Activated T-helper 17 cell treated with anti-CD3 and anti-CD28 coated beads, Interleukin-2, amount 50 U/mL, for 72 hours (primary cell): ENCODE results near the gene ZNF594. TPM values are rescaled to one million over a fixed set of nuclear protein-coding genes. Genes with fewer than 3 reads are reported as not detected.
"Not testable (repeated sequence)": the region's sequence is repeated elsewhere in the genome, so short reads cannot be mapped to it uniquely, and the experiment has no call there.

Source experiments
- ATAC-seq: fragments of 150-1000 bp; cut with Tn5 transposase; replicated peaks from 2 replicates; pipeline ENCODE4 v1.10.0; 2021; ENCODE audit warnings: mild to moderate bottlenecking, moderate library complexity
- H3K27ac Mint-ChIP-seq: one replicate; pipeline ENCODE4 v1.8.0; 2022; ENCODE audit warnings: mixed read lengths
- H3K27me3 Mint-ChIP-seq: one replicate; pipeline ENCODE4 v1.8.0; 2022; ENCODE audit warnings: mixed read lengths
- H3K36me3 Mint-ChIP-seq: one replicate; pipeline ENCODE4 v1.8.0; 2022; ENCODE audit warnings: low read depth, mild to moderate bottlenecking, mixed read lengths
- H3K4me1 Mint-ChIP-seq: one replicate; pipeline ENCODE4 v1.8.0; 2022; ENCODE audit warnings: mixed read lengths
- H3K4me3 Mint-ChIP-seq: one replicate; pipeline ENCODE4 v1.8.0; 2022; ENCODE audit warnings: mild to moderate bottlenecking, mixed read lengths
- H3K9me3 Mint-ChIP-seq: one replicate; pipeline ENCODE4 v1.8.0; 2022; ENCODE audit warnings: mixed read lengths
- total RNA-seq, 2 donors: library from RNA; stranded (reverse); gene quantifications; one replicate each; pipeline ENCODE4 v1.2.3, GENCODE V29; 2022

ZNF594 gene
- 1 to 10 TPM; 4.7 to 6.3 TPM for total RNA-seq

DNA sequence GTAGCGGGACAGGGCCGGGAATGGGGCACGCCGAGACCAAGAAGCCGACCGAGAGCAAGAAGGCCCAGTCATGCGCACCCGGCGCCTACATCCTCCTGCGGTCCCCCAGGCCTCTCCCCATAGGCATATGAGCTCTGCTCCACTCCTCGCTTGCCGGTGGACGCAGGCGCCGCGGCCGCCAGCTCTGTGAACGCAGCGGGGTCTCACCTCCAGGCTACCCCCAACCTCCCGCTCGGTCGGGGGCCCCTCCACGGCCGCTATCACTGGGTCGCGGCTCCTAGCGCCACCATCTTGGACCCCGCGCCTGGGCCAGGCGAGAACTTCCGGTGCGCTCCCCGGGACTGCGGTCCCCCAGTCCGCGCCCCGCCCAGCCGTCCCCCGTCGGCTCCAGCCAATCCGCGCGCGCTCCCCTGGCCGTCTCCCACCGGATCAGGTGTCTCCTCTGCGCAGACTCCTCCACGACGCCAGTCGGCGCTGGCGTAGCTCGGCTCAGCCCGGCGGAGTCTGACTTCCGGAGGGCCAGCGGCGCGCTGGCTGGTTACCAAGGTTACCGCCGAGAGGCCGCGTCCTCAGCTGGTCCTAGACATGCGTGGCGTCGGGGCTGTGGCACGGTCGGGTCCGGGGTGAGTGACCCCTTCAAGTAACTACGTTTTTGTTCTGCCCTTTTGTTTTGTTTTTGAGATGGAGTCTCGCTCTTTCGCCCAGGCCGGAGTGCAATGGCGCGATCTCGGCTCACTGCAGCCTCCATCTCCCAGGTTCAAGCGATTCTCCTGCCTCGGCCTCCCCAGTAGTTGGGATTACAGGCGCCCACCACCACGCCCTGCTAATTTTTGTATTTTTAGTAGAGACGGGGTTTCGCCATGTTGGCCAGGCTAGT, at the start of gene ZNF594:
ZNF594 (minus strand) TSS at position 328 of the 877 bp plus-strand sequence. CDS start 7,612 bp downstream, outside the sequence.
- Mint-ChIP-seq H3K27ac (peak within 1 kb of the TSS; percentile 90), H3K9me3 (peaks cover 10% of the 10 kb centered on the region), H3K4me3 (peak within 1 kb of the TSS; percentile 93), H3K27me3 (no peaks in the 10 kb centered on the region), H3K36me3 (peaks cover 42% of the 10 kb centered on the region), H3K4me1 (peaks cover 22% of the 10 kb centered on the region)
- peak; percentile 100 for ATAC-seq

DNA sequence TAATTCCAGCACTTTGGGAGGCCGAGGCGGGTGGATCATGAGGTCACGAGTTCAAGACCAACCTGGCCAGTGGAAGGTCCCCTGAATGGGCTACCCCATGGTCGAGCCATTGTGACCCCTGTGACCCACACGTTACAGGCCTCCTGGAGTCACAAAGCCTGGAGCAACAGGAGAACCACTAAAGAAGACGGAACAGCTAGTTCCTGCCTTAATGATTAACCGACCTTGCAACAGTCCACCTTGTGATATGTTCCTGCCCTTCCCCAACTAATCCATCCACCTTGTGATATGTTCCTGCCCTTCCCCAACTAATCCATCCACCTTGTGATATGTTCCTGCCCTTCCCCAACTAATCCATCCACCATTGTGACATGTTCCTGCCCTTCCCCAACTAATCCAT, 48.1 kb upstream of the ZNF594 start:
- H3K4me3 Mint-ChIP-seq, H3K9me3 Mint-ChIP-seq, ATAC-seq, H3K4me1 Mint-ChIP-seq, H3K27ac Mint-ChIP-seq, H3K36me3 Mint-ChIP-seq, H3K27me3 Mint-ChIP-seq: not testable (repeated sequence)

DNA sequence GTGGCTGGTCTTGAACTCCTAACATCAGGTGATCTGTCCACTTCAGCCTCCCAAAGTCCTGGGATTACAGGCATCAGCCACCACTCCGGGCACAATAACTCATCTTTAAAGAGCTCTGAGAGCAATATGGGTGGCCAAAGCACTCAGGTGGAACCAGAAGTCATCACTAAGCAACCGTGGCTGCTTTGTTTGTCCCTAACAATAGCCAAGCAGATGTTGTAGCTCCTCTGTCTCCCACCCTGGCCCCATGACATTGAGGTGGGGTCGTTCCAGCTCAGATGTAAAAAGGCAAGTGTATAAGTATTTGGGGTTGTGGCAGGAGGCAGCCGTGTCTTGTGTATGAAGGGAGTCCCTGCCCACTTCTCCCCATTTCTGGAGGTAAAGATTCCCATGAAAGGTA, 46.7 kb upstream of the ZNF594 start:
- no peak for ATAC-seq
- Mint-ChIP-seq H3K27me3 (no peaks in the 10 kb centered on the region), H3K9me3 (peaks cover 3% of the 10 kb centered on the region), H3K4me3 (no peak overlapping the region), H3K27ac (no peak overlapping the region), H3K36me3 (no peaks in the 10 kb centered on the region), H3K4me1 (peaks cover 9% of the 10 kb centered on the region)

DNA sequence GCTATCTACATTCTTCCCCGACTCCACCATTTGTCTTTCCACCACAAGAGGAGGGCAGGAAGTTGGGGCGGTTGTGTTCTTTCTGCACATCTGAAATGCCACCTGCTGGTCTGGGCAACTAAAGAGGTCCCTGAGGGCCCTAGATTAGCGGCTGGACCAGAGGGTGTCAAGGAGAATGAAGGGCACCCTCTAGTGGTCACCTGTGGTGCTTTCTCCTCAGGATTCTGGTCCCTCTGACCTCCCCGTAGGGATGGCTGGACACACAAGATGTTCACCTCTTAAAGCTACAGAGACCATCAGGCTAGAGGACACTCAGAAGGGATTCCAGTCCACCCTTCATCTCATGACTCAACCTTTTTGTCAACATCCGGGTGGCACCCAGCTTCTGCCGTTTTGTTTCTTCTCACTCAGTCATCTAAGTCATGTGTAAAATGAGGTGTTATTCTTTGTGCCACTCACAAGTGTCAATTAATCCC, 45.9 kb upstream of the ZNF594 start:
- H3K9me3 Mint-ChIP-seq, result peaks cover 3% of the 10 kb centered on the region
- ATAC-seq, result peak; percentile 87
- H3K36me3 Mint-ChIP-seq, result no peaks in the 10 kb centered on the region

DNA sequence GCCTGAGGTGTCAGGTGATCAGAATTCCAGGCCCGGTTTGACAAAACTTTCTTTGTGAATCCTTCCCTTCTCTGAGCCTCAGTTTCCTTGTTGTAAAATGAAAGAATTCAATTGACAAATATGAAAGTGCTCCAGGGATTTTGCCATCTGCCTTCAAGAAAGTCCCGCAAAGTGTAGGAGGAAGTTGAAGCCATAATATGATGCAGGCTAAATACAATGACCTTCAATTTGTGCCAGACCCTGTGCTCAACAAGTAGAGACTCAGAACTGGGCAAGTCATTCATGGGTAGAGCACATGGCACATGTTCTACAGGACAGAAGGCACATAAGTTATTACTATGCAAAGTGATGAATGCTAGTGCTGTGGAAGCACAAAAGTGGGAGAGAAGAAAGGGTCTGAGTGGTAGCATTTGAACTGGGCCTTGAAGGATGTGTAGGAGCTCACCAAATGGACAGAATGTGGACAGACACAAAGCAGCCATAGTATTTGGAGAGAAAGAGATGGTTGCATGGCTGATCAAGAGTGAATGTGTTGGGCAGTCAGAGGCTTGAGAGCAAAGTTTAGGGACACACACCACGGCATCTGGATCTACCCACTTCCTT, 45.4 kb upstream of the ZNF594 start:
- ATAC-seq, result peak; percentile 18

More for the DNA sequence above, 45.9 kb upstream of the ZNF594 start:
- peaks cover 9% of the 10 kb centered on the region for H3K4me1 Mint-ChIP-seq
- H3K27me3 Mint-ChIP-seq, result no peaks in the 10 kb centered on the region
- no peak overlapping the region for H3K4me3 Mint-ChIP-seq
- peak overlapping the region; percentile 59 for H3K27ac Mint-ChIP-seq

DNA sequence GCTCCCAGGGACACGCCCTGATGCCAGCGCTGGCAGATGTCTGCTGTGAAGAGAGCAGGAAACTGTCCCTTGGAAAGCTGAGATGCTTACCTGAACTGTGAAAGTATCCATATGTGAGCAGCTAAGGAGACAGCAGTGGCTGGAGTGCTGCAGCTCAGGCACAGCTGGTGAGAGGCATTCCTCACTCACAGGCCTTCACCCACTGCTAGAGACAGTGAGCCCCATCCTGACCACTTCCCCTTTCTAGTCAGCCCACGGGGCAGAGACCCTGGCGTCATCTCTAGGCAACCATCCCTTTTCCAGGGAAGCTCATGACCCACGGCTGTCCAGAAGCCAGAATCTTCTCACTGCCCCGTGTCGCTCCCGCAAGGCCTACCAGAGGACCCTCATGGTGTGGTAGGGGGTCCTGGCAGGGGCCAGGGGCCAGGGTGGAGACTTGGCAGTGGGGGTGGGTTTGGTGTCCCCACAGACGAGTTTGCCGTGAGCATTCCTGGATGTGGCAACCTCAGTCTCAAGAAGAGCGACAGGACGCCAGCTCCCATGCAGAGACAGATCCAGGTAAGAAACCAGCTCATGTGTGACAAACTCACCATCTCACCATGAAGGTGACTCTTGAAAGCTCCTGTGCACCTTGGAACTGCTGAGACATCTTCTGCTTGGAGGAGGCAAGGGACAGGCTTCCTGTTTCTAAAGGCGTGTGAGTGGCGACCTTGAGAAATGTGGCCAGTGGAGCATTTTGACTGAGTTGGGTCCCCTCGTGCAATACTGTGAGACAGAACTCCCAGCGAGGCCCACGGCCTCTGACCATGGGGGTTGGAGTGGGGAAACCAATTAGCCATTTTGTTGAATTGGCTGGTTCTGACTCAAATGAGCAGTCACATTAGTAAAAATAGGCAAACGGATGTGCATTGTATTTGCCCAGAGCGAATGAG, 43.2 kb upstream of the ZNF594 start, which contains the start of gene SCIMP:
SCIMP (minus strand) TSS at position 216 of the 932 bp plus-strand sequence; CDS start at position 111, 105 bp downstream.
- Mint-ChIP-seq H3K27me3 (no peaks in the 10 kb centered on the region), H3K4me1 (peaks cover 5% of the 10 kb centered on the region), H3K27ac (no peak within 1 kb of the TSS), H3K9me3 (peaks cover 3% of the 10 kb centered on the region), H3K36me3 (no peaks in the 10 kb centered on the region), H3K4me3 (no peak within 1 kb of the TSS)
- ATAC-seq, result no peak

More for the DNA sequence above, 45.4 kb upstream of the ZNF594 start:
- Mint-ChIP-seq H3K4me3 (no peak overlapping the region), H3K4me1 (peaks cover 6% of the 10 kb centered on the region), H3K36me3 (no peaks in the 10 kb centered on the region), H3K9me3 (peaks cover 3% of the 10 kb centered on the region), H3K27ac (peak overlapping the region; percentile 59), H3K27me3 (no peaks in the 10 kb centered on the region)

DNA sequence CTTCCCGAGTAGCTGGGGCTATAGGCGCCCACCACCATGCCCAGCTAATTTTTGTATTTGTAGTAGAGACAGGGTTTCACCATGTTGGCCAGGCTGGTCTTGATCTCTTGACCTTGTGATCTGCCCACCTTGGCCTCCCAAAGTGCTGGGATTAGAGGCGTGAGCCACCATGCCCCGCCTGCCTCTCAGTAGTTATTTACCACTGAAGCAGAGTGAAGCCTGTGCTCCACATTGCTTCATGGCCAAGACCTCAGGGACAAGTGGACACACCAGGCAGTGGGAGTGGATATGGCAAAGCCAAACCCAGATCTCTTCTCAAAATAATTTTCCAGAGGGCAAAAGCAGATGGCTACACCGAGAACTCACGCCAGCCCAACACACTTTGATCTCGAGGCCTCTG, 41.8 kb upstream of the ZNF594 start:
- not testable (repeated sequence) for H3K36me3 Mint-ChIP-seq

DNA sequence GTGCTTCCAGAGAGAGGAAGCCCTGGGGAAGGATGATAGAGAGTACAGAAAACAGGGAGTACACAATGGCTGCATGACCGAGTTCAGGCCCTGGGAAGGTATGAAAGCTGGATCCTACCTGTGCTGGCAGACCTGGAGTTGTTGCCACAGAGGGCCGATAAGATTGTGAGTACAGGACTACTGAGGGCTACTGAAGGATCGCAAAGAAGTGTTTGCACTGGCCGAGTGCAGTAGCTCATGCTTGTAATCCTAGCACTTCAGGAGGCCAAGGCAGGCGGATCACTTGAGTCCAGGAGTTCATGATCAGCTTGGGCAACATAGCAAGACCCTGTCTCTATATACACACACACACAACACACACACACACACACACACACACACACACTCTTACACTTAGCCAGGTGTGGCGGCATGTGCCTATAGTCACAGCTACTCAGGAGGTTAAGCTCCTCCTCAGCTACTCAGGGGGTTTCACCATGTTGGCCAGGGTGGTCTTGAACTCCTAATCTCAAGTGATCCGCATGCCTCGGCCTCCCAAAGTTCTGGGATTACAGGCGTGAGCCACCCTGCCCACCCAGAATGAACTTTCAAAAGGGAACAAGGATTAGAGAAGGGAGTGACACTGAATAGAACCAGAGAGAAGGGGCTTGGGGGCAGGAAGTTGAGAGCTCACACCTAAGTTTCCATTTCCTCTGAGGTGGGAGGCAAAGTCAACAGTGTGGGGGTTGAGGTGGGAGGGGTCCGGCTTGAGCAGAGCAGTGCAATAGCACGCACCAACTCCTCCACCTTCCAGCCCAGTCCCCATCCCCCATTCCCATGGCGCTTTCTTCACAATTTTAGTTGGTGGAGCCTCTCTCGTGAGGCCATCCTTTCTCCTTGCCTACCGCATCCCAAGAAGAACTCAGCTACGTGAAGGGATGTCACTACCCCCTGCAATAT, 35.5 kb upstream of the ZNF594 start:
- no peak overlapping the region for H3K27ac Mint-ChIP-seq
- no peak overlapping the region for H3K4me3 Mint-ChIP-seq
- H3K4me1 Mint-ChIP-seq, result peaks cover 4% of the 10 kb centered on the region
- H3K27me3 Mint-ChIP-seq, result no peaks in the 10 kb centered on the region
- no peaks in the 10 kb centered on the region for H3K36me3 Mint-ChIP-seq
- no peaks in the 10 kb centered on the region for H3K9me3 Mint-ChIP-seq
- no peak for ATAC-seq

More for the DNA sequence above, 41.8 kb upstream of the ZNF594 start:
- H3K27ac Mint-ChIP-seq, H3K27me3 Mint-ChIP-seq, H3K4me1 Mint-ChIP-seq, H3K9me3 Mint-ChIP-seq, ATAC-seq, H3K4me3 Mint-ChIP-seq: not testable (repeated sequence)

DNA sequence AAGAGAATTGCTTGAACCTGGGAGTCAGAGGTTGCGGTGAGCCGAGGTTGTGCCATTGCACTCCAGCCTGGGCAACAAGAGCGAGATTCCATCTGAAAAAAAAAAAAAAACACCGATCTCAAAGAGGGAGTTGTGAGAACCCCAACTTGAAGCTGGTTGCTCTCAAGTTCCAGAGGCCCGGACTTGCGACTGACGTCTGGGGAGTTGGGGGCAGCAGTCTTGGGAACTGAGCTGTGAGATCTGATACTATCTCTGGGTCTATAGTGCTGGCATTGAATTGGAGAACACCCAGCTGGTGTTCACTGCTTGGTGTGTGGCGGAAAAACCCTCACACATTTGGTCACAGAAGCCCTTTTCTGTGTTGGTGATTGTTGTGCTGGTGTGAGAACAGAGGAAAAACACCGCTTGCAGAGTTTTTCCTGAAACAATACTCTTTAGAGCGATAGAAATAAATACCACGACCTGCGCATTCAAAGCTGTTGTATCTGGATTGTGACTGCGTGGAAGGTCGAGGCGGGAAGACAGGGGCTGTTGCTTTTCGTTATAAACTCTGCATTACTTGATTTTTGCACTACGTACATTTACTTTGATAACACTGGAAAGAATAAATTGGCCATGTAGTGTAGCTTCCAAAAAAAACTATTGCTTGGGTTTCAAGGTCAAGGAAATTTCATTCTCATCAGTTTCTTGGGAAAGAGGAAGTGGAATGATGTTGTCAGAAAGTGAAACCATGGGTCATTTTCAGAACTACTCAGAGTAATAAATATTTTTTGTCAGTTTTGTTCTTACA, 34.2 kb upstream of the ZNF594 start:
- ATAC-seq, result no peak
- H3K36me3 Mint-ChIP-seq, result no peaks in the 10 kb centered on the region
- no peaks in the 10 kb centered on the region for H3K27me3 Mint-ChIP-seq
- H3K27ac Mint-ChIP-seq, result no peak overlapping the region
- H3K9me3 Mint-ChIP-seq, result no peaks in the 10 kb centered on the region
- peaks cover 4% of the 10 kb centered on the region for H3K4me1 Mint-ChIP-seq
- H3K4me3 Mint-ChIP-seq, result no peak overlapping the region

DNA sequence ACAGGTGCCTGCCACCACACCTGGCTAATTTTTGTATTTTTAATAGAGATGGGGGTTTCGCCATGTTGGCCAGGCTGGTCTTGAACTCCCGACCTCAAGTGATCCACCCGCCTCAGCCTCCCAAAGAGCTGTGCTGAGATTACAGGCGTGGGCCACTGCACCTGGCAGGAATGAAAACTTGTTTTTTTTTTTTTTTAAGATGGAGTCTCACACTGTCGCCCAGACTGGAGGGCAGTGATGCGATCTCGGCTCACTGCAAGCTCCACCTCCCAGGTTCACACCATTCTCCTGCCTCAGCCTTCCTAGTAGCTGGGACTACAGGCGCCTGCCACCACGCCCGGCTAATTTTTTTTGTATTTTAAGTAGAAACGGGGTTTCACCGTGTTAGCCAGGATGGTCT, 30.2 kb upstream of the ZNF594 start:
- H3K4me1 Mint-ChIP-seq, H3K27ac Mint-ChIP-seq, H3K4me3 Mint-ChIP-seq, ATAC-seq, H3K9me3 Mint-ChIP-seq, H3K36me3 Mint-ChIP-seq, H3K27me3 Mint-ChIP-seq: not testable (repeated sequence)

DNA sequence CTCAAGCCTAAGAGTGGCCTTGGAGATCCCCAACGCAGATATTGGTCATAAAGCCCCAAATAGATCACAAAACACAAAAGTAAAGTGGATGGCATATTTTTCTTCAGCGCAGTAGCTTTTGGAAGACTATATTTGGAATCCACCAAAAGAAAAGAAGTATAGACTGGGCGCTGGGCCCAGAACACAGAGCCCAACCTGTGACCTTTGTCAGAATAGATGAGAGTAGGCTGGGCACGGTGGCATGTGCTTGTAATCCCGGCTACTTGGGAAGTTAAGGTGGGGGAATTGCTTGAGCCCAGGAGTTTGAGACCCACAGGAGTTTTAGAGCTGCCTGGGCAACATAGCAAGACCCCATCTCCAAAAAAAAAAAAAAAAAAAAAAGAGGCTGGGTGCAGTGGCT, 28.4 kb upstream of the ZNF594 start:
- no peaks in the 10 kb centered on the region for H3K27me3 Mint-ChIP-seq
- H3K36me3 Mint-ChIP-seq, result no peaks in the 10 kb centered on the region
- H3K4me3 Mint-ChIP-seq, result no peak overlapping the region
- no peaks in the 10 kb centered on the region for H3K4me1 Mint-ChIP-seq
- H3K9me3 Mint-ChIP-seq, result no peaks in the 10 kb centered on the region
- ATAC-seq, result no peak
- no peak overlapping the region for H3K27ac Mint-ChIP-seq

DNA sequence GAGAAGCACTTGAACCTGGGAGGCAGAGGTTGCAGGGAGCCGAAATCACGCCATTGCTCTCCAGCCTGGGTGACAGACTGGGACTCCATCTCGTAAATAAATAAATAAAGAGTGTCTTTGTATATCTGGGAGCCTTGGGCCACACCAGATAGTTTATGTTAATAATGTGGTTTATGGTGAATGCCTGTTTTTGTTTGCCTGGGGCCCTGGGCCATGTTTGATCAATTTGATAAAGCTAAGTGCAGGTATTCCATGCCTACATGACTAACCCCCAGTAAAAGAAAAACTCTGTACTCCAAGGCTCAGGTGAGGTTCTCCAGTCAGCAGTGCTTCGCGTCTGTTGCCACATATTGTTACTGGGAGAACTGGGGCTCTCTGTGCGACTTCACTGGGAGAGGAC, 27.9 kb upstream of the ZNF594 start:
- Mint-ChIP-seq H3K4me3 (no peak overlapping the region), H3K9me3 (no peaks in the 10 kb centered on the region), H3K27ac (no peak overlapping the region), H3K27me3 (no peaks in the 10 kb centered on the region), H3K36me3 (no peaks in the 10 kb centered on the region), H3K4me1 (no peaks in the 10 kb centered on the region)
- ATAC-seq, result no peak

DNA sequence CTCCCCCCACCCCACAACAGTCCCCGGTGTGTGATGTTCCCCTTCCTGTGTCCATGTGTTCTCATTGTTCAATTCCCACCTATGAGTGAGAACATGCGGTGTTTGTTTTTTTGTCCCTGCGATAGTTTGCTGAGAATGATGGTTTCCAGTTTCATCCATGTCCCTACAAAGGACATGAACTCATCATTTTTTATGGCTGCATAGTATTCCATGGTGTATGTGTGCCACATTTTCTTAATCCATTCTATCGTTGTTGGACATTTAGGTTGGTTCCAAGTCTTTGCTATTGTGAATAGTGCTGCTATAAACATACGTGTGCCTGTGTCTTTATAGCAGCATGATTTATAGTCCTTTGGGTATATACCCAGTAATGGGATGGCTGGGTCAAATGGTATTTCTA, 25.9 kb upstream of the ZNF594 start:
- not testable (repeated sequence) for H3K27me3 Mint-ChIP-seq, H3K4me3 Mint-ChIP-seq, H3K9me3 Mint-ChIP-seq, H3K36me3 Mint-ChIP-seq, H3K27ac Mint-ChIP-seq, ATAC-seq, H3K4me1 Mint-ChIP-seq
